Measurements from ENCODE around the gene SULT2B1.

Gene SULT2B1

GRCh38 chr19:48619692-48620585, 68.0 kb downstream of the SULT2B1 start:
- H3K27ac ChIP-seq (ENCODE audit: low read depth, low read length), result peak overlapping the region; percentile 39
- peak overlapping the region; percentile 34 for H3K23ac ChIP-seq (ENCODE audit: low read length)
- H3K9me3 ChIP-seq (ENCODE audit: insufficient read depth, low read depth, low read length), result peaks cover 2% of the 10 kb centered on the region
- H3K4me1 ChIP-seq (ENCODE audit: control insufficient read depth in 1 of 2, insufficient read depth in 2 of 2, low read length in 2 of 2), result peaks cover 7 to 19% of the 10 kb centered on the region in 2 experiments
- H3K18ac ChIP-seq (ENCODE audit: low read length), result peak overlapping the region; percentile 40
- peak overlapping the region; percentile 66 for H4K12ac ChIP-seq (ENCODE audit: low read depth, low read length)
- peak overlapping the region; percentile 41 for H2BK12ac ChIP-seq (ENCODE audit: low read length)
- peak overlapping the region; percentile 37 for H2AFZ ChIP-seq (ENCODE audit: insufficient read depth, low read length, poor library complexity)
- peak overlapping the region; percentile 62 for H3K4me2 ChIP-seq (ENCODE audit: low read length)
- H3K79me1 ChIP-seq (ENCODE audit: low read length), result peaks cover 12% of the 10 kb centered on the region
- peak overlapping the region; percentile 23 for H2BK120ac ChIP-seq (ENCODE audit: insufficient read depth, low read length, poor library complexity)
- H3K4me3 ChIP-seq (ENCODE audit: low read depth, low read length), result peak overlapping the region; percentile 62
- H4K8ac ChIP-seq (ENCODE audit: low read depth, low read length), result peak overlapping the region; percentile 87
- DNase-seq, result no peak
- peak overlapping the region; percentile 35 for H2BK5ac ChIP-seq (ENCODE audit: low read depth, low read length, poor library complexity)
- H2AK5ac ChIP-seq (ENCODE audit: low read length), result peak overlapping the region; percentile 69
- H3K36me3 ChIP-seq (ENCODE audit: control insufficient read depth in 1 of 2, insufficient read depth in 2 of 2, low read length in 2 of 2), result peaks cover 29 to 30% of the 10 kb centered on the region in 2 experiments
- H3K9ac ChIP-seq (ENCODE audit: low read length), result peak overlapping the region; percentile 60
- H4K91ac ChIP-seq (ENCODE audit: low read depth, low read length), result peak overlapping the region; percentile 87
- H3K27me3 ChIP-seq (ENCODE audit: insufficient read depth, low read length), result no peaks in the 10 kb centered on the region
- no CpG with 5 or more reads among the region's 6 CpGs for WGBS (ENCODE audit: extremely low coverage, insufficient coverage, insufficient read length)
- H3K14ac ChIP-seq (ENCODE audit: low read length), result peak overlapping the region; percentile 73
- peaks cover 16% of the 10 kb centered on the region for H3K79me2 ChIP-seq (ENCODE audit: control insufficient read depth, insufficient read depth, low read length, poor library complexity)
- H3K4ac ChIP-seq (ENCODE audit: low read depth, low read length), result peak overlapping the region; percentile 66

GRCh38 chr19:48623556-48624066, 71.6 kb downstream of the SULT2B1 start:
- Histone ChIP-seq H3K9me3 (ENCODE audit: insufficient read depth, low read depth, low read length) (no peaks in the 10 kb centered on the region), H4K12ac (ENCODE audit: low read depth, low read length) (peak overlapping the region; percentile 80), H3K4me2 (ENCODE audit: low read length) (peak overlapping the region; percentile 53), H3K23ac (ENCODE audit: low read length) (no peak overlapping the region), H2AK5ac (ENCODE audit: low read length) (no peak overlapping the region), H3K79me1 (ENCODE audit: low read length) (peaks cover 11% of the 10 kb centered on the region), H3K9ac (ENCODE audit: low read length) (peak overlapping the region; percentile 9), H2BK120ac (ENCODE audit: insufficient read depth, low read length, poor library complexity) (peak overlapping the region; percentile 46), H3K18ac (ENCODE audit: low read length) (no peak overlapping the region), H3K4ac (ENCODE audit: low read depth, low read length) (no peak overlapping the region), H2AFZ (ENCODE audit: insufficient read depth, low read length, poor library complexity) (peak overlapping the region; percentile 83), H4K91ac (ENCODE audit: low read depth, low read length) (peak overlapping the region; percentile 74), H3K27ac (ENCODE audit: low read depth, low read length) (peak overlapping the region; percentile 76), H3K79me2 (ENCODE audit: control insufficient read depth, insufficient read depth, low read length, poor library complexity) (peaks cover 3% of the 10 kb centered on the region), H2BK12ac (ENCODE audit: low read length) (no peak overlapping the region), H3K36me3 (ENCODE audit: control insufficient read depth in 1 of 2, insufficient read depth in 2 of 2, low read length in 2 of 2) (peaks cover 2 to 3% of the 10 kb centered on the region in 2 experiments), H4K8ac (ENCODE audit: low read depth, low read length) (peak overlapping the region; percentile 94), H3K27me3 (ENCODE audit: insufficient read depth, low read length) (no peaks in the 10 kb centered on the region), H3K4me1 (ENCODE audit: control insufficient read depth in 1 of 2, insufficient read depth in 2 of 2, low read length in 2 of 2) (peaks cover 6 to 10% of the 10 kb centered on the region in 2 experiments), H2BK5ac (ENCODE audit: low read depth, low read length, poor library complexity) (peak overlapping the region; percentile 67), H3K4me3 (ENCODE audit: low read depth, low read length) (no peak overlapping the region), H3K14ac (ENCODE audit: low read length) (no peak overlapping the region)
- WGBS (ENCODE audit: extremely low coverage, insufficient coverage, insufficient read length), result no CpG with 5 or more reads among the region's 8 CpGs
- no peak for DNase-seq

- Histone ChIP-seq H3K4me1 (ENCODE audit: control insufficient read depth in 1 of 2, insufficient read depth in 2 of 2, low read length in 2 of 2) (peaks cover 6 to 10% of the 10 kb centered on the region in 2 experiments), H2AK5ac (ENCODE audit: low read length) (no peak overlapping the region), H3K4ac (ENCODE audit: low read depth, low read length) (peak overlapping the region; percentile 44), H3K14ac (ENCODE audit: low read length) (peak overlapping the region; percentile 1), H3K27me3 (ENCODE audit: insufficient read depth, low read length) (no peaks in the 10 kb centered on the region), H2BK120ac (ENCODE audit: insufficient read depth, low read length, poor library complexity) (peak overlapping the region; percentile 46), H3K9ac (ENCODE audit: low read length) (peak overlapping the region; percentile 81), H3K18ac (ENCODE audit: low read length) (peak overlapping the region; percentile 45), H3K36me3 (ENCODE audit: control insufficient read depth in 1 of 2, insufficient read depth in 2 of 2, low read length in 2 of 2) (peaks cover 2 to 3% of the 10 kb centered on the region in 2 experiments), H3K4me2 (ENCODE audit: low read length) (peak overlapping the region; percentile 93), H2BK5ac (ENCODE audit: low read depth, low read length, poor library complexity) (peak overlapping the region; percentile 67), H4K8ac (ENCODE audit: low read depth, low read length) (peak overlapping the region; percentile 94), H4K91ac (ENCODE audit: low read depth, low read length) (peak overlapping the region; percentile 74), H4K12ac (ENCODE audit: low read depth, low read length) (peak overlapping the region; percentile 80), H3K4me3 (ENCODE audit: low read depth, low read length) (peak overlapping the region; percentile 80), H3K23ac (ENCODE audit: low read length) (no peak overlapping the region), H3K79me1 (ENCODE audit: low read length) (peaks cover 7% of the 10 kb centered on the region), H3K9me3 (ENCODE audit: insufficient read depth, low read depth, low read length) (no peaks in the 10 kb centered on the region), H2BK12ac (ENCODE audit: low read length) (no peak overlapping the region), H2AFZ (ENCODE audit: insufficient read depth, low read length, poor library complexity) (peak overlapping the region; percentile 83), H3K79me2 (ENCODE audit: control insufficient read depth, insufficient read depth, low read length, poor library complexity) (no peaks in the 10 kb centered on the region), H3K27ac (ENCODE audit: low read depth, low read length) (peak overlapping the region; percentile 76)
- no CpG with 5 or more reads among the region's 40 CpGs for WGBS (ENCODE audit: extremely low coverage, insufficient coverage, insufficient read length)
- DNase-seq, result peak; percentile 96 to 97
These were observed 72.2 kb downstream of the SULT2B1 start for GRCh38 chr19:48624067-48624594.

- no peaks in the 10 kb centered on the region for H3K79me2 ChIP-seq (ENCODE audit: control insufficient read depth, insufficient read depth, low read length, poor library complexity)
- peak overlapping the region; percentile 10 for H4K91ac ChIP-seq (ENCODE audit: low read depth, low read length)
- H3K27ac ChIP-seq (ENCODE audit: low read depth, low read length), result no peak overlapping the region
- H3K18ac ChIP-seq (ENCODE audit: low read length), result no peak overlapping the region
- no peak overlapping the region for H2AK5ac ChIP-seq (ENCODE audit: low read length)
- H4K8ac ChIP-seq (ENCODE audit: low read depth, low read length), result no peak overlapping the region
- peak overlapping the region; percentile 80 for H3K4me3 ChIP-seq (ENCODE audit: low read depth, low read length)
- H3K4ac ChIP-seq (ENCODE audit: low read depth, low read length), result peak overlapping the region; percentile 15
- H3K23ac ChIP-seq (ENCODE audit: low read length), result no peak overlapping the region
- peaks cover 2 to 3% of the 10 kb centered on the region in 2 experiments for H3K36me3 ChIP-seq (ENCODE audit: control insufficient read depth in 1 of 2, insufficient read depth in 2 of 2, low read length in 2 of 2)
- no peak for DNase-seq
- peaks cover 7 to 12% of the 10 kb centered on the region in 2 experiments for H3K4me1 ChIP-seq (ENCODE audit: control insufficient read depth in 1 of 2, insufficient read depth in 2 of 2, low read length in 2 of 2)
- H3K9me3 ChIP-seq (ENCODE audit: insufficient read depth, low read depth, low read length), result no peaks in the 10 kb centered on the region
- no peak overlapping the region for H2AFZ ChIP-seq (ENCODE audit: insufficient read depth, low read length, poor library complexity)
- WGBS (ENCODE audit: extremely low coverage, insufficient coverage, insufficient read length), result no CpG with 5 or more reads among the region's 24 CpGs
- H3K79me1 ChIP-seq (ENCODE audit: low read length), result peaks cover 4% of the 10 kb centered on the region
- peak overlapping the region; percentile 6 for H3K14ac ChIP-seq (ENCODE audit: low read length)
- no peak overlapping the region for H2BK120ac ChIP-seq (ENCODE audit: insufficient read depth, low read length, poor library complexity)
- H2BK12ac ChIP-seq (ENCODE audit: low read length), result no peak overlapping the region
- peak overlapping the region; percentile 93 for H3K4me2 ChIP-seq (ENCODE audit: low read length)
- peak overlapping the region; percentile 81 for H3K9ac ChIP-seq (ENCODE audit: low read length)
- H3K27me3 ChIP-seq (ENCODE audit: insufficient read depth, low read length), result no peaks in the 10 kb centered on the region
- H2BK5ac ChIP-seq (ENCODE audit: low read depth, low read length, poor library complexity), result no peak overlapping the region
- H4K12ac ChIP-seq (ENCODE audit: low read depth, low read length), result no peak overlapping the region
These were observed 73.1 kb downstream of the SULT2B1 start for GRCh38 chr19:48624791-48625723.

Data from trophoblast cell (in vitro differentiated cells and primary cell).